HS-5 (cell line): ENCODE results near the gene DCTN3.

ENCODE experiments used
- DNase-seq: peaks from one replicate; pipeline ENCODE4 v3.0.0-alpha.2; 2012; ENCODE audit warnings: low read depth

The DCTN3 gene

GRCh38 chr9:34590381-34591247 is 29.7 kb downstream of the DCTN3 start:
- DNase-seq, result no peak

- no peak for DNase-seq
Measured at GRCh38 chr9:34589636-34590380, 30.5 kb downstream of the DCTN3 start, which contains the start of gene CNTFR. Gene CNTFR (minus strand): TSS chr9:34589724. CDS start chr9:34568981, 20,743 bp downstream.

- DNase-seq, result no peak
Measured at GRCh38 chr9:34588671-34589635, 31.3 kb downstream of the DCTN3 start.

- DNase-seq, result no peak
Measured at GRCh38 chr9:34587271-34587670, 33.0 kb downstream of the DCTN3 start.

GRCh38 chr9:34585946-34586669 is 34.2 kb downstream of the DCTN3 start:
- DNase-seq, result no peak

- DNase-seq, result no peak
Measured at GRCh38 chr9:34584970-34585369, 35.3 kb downstream of the DCTN3 start.

- DNase-seq, result no peak
Measured at GRCh38 chr9:34582787-34583186, 37.5 kb downstream of the DCTN3 start.

GRCh38 chr9:34581318-34581717 is 39.0 kb downstream of the DCTN3 start:
- DNase-seq, result no peak

GRCh38 chr9:34580358-34580757 is 39.9 kb downstream of the DCTN3 start:
- DNase-seq, result no peak

GRCh38 chr9:34579808-34580163 is 40.5 kb downstream of the DCTN3 start:
- DNase-seq, result no peak

- no peak for DNase-seq
Measured at GRCh38 chr9:34579104-34579807, 41.0 kb downstream of the DCTN3 start.

- DNase-seq, result no peak
Measured at GRCh38 chr9:34578241-34579103, 41.8 kb downstream of the DCTN3 start.

GRCh38 chr9:34577400-34578240 is 42.7 kb downstream of the DCTN3 start:
- DNase-seq, result no peak

- no peak for DNase-seq
Measured at GRCh38 chr9:34576597-34577399, 43.5 kb downstream of the DCTN3 start.

GRCh38 chr9:34575862-34576596 is 44.3 kb downstream of the DCTN3 start:
- no peak for DNase-seq

GRCh38 chr9:34575241-34575640 is 45.1 kb downstream of the DCTN3 start:
- DNase-seq, result no peak

- DNase-seq, result no peak
Measured at GRCh38 chr9:34574571-34574970, 45.7 kb downstream of the DCTN3 start.
